ENCODE measurements around the gene CSRP1. TPM values are rescaled to one million over a fixed set of nuclear protein-coding genes. Genes with fewer than 3 reads are reported as not detected.
A peak's percentile ranks its signal among the peaks of the same experiment; 100 is the strongest.

Gene CSRP1
- polyA plus RNA-seq, 2 of the 4 experiments (the other 2 are of a cell fraction), result 277 to 655 TPM

- no peak for TF ChIP-seq NPAS2 (CRISPR knock-in tag; IDR thresholded peaks at IDR 0.05; ENCODE audit: borderline replicate concordance)
- 0 out of 2 replicates have a peak, but pooled peaks have one; percentile 33 for TF ChIP-seq HOXB5 (CRISPR knock-in tag; IDR thresholded peaks at IDR 0.05)
- TF ChIP-seq EP300 (IDR thresholded peaks at IDR 0.05), result peak; percentile 18 to 25; a peak in 1 of 5 replicates
- TF ChIP-seq MYC (IDR thresholded peaks at IDR 0.05; ENCODE audit: borderline replicate concordance, low read length), result peak; percentile 84
- TF ChIP-seq TP53 (CRISPR knock-in tag; IDR thresholded peaks at IDR 0.05), result no peak
- TF ChIP-seq BCL3 (IDR thresholded peaks at IDR 0.05), result no peak
- peak; percentile 66; the same call in 1 of the 2 replicates for TF ChIP-seq FOSL2 (IDR thresholded peaks at IDR 0.05)
- peak; percentile 97 for TF ChIP-seq FOSL2 (CRISPR knock-in tag; IDR thresholded peaks at IDR 0.05)
- TF ChIP-seq, protein P1, sequence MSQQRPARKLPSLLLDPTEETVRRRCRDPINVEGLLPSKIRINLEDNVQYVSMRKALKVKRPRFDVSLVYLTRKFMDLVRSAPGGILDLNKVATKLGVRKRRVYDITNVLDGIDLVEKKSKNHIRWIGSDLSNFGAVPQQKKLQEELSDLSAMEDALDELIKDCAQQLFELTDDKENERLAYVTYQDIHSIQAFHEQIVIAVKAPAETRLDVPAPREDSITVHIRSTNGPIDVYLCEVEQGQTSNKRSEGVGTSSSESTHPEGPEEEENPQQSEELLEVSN (IDR thresholded peaks at IDR 0.05; ENCODE audit: borderline replicate concordance, low read depth), result peak; percentile 85
- TF ChIP-seq HOXB13 (CRISPR knock-in tag; IDR thresholded peaks at IDR 0.05; ENCODE audit: low read depth), result peak; percentile 21; the same call in 1 of the 2 replicates
- peak in 1 of 2 experiments; percentile 39; a peak in 2 of 5 replicates for TF ChIP-seq JUN (IDR thresholded peaks at IDR 0.05)
- TF ChIP-seq GATA3 (IDR thresholded peaks at IDR 0.05; ENCODE audit: borderline replicate concordance), result 0 out of 2 replicates have a peak, but pooled peaks have one; percentile 35
- TF ChIP-seq RCOR1 (IDR thresholded peaks at IDR 0.05; ENCODE audit: low read depth, low read length), result no peak
- peak; percentile 66; the same call in 1 of the 2 replicates for TF ChIP-seq HEYL (CRISPR knock-in tag; IDR thresholded peaks at IDR 0.05)
- no peak; the same call in 1 of the 2 replicates for TF ChIP-seq POLR2A (IDR thresholded peaks at IDR 0.05; ENCODE audit: low read length)
- no peak for TF ChIP-seq SMC3 (IDR thresholded peaks at IDR 0.05)
- TF ChIP-seq, protein P2, sequence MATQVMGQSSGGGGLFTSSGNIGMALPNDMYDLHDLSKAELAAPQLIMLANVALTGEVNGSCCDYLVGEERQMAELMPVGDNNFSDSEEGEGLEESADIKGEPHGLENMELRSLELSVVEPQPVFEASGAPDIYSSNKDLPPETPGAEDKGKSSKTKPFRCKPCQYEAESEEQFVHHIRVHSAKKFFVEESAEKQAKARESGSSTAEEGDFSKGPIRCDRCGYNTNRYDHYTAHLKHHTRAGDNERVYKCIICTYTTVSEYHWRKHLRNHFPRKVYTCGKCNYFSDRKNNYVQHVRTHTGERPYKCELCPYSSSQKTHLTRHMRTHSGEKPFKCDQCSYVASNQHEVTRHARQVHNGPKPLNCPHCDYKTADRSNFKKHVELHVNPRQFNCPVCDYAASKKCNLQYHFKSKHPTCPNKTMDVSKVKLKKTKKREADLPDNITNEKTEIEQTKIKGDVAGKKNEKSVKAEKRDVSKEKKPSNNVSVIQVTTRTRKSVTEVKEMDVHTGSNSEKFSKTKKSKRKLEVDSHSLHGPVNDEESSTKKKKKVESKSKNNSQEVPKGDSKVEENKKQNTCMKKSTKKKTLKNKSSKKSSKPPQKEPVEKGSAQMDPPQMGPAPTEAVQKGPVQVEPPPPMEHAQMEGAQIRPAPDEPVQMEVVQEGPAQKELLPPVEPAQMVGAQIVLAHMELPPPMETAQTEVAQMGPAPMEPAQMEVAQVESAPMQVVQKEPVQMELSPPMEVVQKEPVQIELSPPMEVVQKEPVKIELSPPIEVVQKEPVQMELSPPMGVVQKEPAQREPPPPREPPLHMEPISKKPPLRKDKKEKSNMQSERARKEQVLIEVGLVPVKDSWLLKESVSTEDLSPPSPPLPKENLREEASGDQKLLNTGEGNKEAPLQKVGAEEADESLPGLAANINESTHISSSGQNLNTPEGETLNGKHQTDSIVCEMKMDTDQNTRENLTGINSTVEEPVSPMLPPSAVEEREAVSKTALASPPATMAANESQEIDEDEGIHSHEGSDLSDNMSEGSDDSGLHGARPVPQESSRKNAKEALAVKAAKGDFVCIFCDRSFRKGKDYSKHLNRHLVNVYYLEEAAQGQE (IDR thresholded peaks at IDR 0.05), result no peak
- no peak for TF ChIP-seq PHF8 (IDR thresholded peaks at IDR 0.05; ENCODE audit: borderline replicate concordance, low read depth)
- no peak for TF ChIP-seq ZNF302 (CRISPR knock-in tag; IDR thresholded peaks at IDR 0.05)
- TF ChIP-seq, protein P3, sequence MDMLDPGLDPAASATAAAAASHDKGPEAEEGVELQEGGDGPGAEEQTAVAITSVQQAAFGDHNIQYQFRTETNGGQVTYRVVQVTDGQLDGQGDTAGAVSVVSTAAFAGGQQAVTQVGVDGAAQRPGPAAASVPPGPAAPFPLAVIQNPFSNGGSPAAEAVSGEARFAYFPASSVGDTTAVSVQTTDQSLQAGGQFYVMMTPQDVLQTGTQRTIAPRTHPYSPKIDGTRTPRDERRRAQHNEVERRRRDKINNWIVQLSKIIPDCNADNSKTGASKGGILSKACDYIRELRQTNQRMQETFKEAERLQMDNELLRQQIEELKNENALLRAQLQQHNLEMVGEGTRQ (IDR thresholded peaks at IDR 0.05), result no peak
- no peak for TF ChIP-seq ESRRA (IDR thresholded peaks at IDR 0.05; ENCODE audit: borderline replicate concordance, low read length)
Observed at GRCh38 chr1:201461645-201462441, 45.1 kb downstream of the CSRP1 start (continued).
